Activated T-helper 9 cell treated with anti-CD3 and anti-CD28 coated beads, Interleukin-2, amount 50 U/mL, for 16 hours (primary cell): ENCODE measurements around the gene MUSTN1.

Experiments
- DNase-seq: peaks from one replicate; pipeline ENCODE4 v3.0.0-alpha.2; 2020; ENCODE audit warnings: low read depth

The MUSTN1 gene

DNA sequence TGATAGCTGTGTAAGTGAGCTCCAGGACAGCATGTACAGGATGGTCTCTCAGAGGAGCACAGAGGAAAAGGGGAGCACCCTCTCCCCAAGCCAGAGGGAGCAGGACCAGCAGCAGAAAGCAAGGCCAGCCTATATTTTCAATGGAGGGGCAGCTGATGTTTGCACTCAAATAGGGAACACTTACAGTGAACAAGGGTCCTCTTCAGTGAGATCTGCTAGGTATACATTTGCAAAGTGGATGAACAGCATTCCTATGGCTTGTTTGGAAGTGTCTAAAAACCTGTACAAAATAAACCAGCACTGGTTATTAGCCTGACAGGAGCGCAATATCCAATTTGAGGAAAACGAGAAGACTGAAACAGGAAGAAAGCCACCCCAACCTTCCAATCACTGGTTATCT, 17.6 kb upstream of the MUSTN1 start:
- DNase-seq, result no peak

DNA sequence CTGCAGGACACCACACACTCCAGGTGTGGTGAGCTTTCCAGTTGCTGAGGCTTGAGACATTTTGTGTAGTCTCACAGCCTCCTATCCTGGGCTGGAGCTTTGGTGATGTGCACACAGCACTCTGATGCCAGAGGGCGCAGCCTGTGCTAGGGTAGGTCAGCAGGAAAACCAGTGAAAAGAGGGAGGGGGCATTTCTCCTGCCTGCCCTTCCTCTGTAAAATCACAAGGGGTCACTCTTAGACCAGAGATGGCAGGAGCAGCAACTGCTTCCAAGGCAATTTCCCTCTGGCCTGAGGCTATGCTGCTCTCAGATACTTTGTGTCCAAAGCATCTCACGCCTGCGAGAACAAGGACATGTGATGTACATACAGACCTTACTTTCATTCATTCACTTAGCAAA, 16.5 kb upstream of the MUSTN1 start:
- no peak for DNase-seq

DNA sequence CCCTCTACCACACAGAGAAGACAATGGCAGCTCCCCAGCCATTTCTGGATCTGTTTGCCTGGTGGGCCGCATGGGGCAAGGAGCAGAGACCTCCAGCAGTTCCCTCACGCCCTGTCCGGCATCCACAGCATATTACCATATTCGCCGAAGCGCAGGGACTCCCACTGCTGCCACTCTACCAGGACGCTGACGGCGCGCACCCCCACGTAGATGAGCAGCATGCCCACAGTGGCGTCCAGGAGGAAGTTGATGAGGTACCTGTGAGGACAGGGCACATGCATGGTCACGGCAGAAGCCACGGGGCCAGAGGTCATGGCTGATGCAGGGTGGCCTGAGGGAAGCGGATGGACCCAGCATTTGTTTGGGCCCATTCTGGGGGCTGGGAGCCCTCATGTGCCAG, 14.8 kb upstream of the MUSTN1 start:
- DNase-seq, result no peak

DNA sequence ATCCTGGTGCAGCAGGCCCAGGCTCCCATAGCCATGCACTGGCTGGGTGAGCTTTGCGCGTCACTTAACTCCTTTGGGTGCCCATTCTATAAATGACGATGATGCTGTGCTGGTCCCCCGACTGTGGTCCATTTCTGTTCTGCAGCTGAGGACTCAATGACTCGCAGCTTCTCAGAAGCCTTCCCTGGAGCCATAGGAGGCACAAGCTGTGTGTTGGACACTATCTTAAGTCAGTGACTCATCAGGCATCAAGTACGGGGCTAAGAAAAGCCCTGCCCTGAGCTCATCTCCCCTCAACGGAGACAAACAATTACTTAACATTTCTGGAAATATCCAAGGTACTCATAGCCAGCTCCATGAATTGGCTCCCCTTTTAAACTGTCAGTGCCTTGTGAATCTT, 13.8 kb upstream of the MUSTN1 start:
- no peak for DNase-seq

DNA sequence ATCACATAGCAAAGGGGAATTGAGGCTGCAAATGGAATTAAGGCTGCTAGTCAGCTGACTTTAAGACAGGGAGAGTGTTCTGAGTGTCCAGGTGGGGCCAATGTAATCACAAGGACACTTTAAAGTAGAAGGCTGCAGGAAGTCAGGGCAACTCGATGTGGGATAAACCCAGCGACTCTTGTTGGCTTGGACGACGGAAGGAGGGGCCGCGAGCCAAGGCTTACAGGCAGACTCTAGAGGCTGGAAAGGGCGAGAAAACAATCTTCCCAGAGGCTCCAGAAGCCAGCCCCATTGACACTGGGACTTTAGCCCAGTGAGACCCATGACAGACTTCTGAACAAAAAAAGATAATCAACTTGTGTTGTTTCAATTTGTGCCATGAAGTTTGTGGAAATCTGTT, 12.9 kb upstream of the MUSTN1 start:
- DNase-seq, result no peak

DNA sequence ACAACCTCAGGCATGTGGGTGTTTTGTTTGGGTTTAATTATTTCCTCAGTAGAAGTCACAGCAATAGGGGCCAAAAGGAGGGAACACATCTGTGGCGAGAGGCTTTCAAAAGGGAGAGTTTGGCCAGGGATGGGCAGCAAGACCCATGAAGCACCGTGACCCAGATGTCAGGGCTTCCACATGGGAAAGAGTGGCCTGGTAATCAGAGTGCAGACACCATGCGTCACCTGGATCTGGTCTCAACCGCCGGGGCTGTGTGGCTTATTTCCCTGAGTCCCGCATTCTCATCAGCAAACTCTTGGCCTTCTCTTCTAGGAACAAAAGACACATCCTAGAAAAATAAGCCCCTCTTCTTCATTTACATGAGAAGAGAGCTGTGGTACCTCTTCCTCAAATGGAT, 12.4 kb upstream of the MUSTN1 start:
- no peak for DNase-seq

DNA sequence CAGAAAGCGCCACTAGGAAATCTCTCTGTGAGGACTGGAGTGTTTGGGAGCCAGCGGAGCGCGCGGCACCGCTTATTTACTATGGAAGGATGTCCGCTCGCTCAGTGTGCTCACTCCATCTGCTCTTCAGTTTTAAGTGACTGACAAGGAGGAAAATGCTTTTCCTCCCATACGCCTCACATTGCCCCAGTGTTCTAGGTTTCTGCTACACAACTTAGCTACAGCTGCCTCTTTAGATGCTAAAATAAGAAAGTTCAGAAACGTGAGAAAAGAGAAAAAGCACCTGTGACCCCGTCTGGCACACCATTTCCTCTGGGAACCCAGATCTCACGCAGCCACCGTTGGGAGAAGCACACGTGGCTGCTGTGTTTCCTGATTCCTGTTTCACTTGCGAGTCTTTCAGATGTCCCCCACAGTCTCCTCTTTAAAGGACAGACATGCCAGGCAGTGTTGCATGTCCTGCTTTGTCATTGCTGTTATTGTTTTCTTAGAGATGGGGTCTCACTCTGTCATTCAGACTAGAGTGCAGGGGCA, 11.7 kb upstream of the MUSTN1 start:
- DNase-seq, result no peak

DNA sequence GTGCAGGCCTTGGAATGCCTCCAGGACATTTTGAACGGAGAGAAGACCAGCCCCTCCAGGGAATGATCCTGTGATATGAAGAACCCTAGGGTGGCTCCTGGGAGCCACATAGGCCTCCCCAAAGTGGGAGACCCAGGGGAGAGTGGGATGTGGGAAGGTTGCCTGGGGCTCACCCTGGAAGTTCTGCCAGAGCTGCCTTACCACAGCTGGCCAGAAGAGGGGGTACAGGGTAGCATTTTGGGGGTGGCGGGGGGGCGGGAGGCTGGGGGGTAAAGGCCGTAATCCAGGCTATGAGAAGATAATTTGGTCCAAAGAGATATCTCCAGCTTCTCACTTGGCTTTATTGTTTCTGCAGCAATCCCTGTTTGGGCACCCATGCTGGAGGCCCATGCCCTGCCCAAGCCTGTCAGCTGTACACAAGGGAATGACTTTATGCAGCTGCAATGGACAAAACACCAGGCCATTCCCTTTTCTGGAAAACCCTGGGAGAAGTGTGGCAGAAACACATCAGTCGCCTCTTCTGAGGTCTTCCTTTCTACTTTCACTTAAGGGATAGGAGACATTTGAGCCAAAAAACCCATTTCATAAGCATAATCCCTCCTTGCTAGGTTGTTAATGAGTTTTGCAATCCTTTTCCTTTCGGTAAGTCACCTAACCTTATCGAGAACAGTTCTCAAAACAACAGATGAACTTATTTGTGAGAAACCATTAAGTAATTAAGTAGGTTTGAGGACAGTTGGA, 11.0 kb upstream of the MUSTN1 start:
- DNase-seq, result no peak

DNA sequence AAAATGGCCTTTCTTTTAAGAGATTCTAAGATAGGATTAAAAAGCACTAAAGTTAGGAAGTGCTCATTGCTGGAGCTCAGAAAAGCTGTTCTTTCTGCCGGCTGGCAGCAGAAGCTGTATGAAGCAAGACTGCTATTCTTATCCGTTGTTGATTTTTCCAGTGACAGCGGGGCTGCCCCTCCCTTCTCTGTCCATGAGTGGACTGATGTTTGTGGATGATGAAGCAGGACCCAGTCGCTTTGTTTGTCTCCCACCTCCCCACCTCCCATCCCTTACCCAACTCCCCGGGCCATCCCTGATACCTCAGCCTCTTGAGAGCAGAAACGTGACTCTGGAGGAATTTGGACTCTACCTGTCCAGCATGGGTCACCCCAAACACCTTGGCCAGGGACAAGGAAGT, 10.3 kb upstream of the MUSTN1 start:
- DNase-seq, result no peak

DNA sequence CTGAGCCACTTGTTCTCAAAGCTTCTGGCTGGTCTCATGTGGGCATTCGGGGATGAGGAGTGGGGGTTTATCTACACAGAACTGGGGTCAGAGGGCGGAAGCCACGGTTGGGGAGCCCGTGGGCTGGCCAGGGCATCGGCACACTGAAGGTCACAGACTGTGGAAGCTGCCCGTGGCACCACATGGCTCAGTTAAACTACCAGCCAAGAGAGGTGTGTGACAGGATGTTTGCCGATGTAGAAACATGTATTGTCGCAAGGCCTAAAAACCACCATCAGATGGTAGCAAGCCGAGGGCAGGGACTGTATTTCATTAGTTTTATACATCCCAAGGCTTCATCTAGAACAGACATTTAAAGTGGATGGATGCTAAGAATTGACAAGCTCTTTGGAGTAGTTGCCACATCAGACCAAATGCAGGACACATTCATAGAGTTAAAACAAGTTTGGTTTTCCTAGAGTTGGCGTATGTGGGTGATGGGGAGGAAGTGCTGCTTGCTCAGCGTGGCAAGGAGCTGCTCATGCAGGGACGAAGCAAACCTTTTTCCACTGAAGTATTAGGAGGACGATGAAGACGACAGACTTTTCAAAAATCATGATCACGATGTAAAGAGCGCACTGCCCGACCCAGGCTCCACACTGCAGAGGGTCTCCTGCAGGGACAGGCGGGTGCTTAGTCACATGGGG, 9.6 kb upstream of the MUSTN1 start:
- DNase-seq, result no peak

DNA sequence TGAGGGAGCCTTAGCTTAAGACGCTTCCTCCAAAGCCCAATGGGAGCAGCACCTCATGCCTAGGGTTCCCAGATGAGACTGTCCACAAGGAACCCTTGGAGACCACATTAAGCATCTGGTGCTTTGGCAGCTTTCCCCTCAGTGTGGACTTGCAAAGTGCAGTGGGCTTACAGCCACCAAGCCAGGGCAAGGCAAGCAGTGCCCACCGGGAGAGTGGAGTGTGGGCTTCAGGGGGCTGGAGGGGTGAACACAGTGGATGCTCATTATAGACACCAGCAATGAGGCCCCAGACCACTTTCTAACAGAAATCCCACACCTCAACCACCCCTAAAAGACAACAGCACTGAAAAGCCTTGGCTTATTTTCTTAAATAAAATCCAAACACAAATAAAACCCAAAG, 9.1 kb upstream of the MUSTN1 start:
- no peak for DNase-seq

DNA sequence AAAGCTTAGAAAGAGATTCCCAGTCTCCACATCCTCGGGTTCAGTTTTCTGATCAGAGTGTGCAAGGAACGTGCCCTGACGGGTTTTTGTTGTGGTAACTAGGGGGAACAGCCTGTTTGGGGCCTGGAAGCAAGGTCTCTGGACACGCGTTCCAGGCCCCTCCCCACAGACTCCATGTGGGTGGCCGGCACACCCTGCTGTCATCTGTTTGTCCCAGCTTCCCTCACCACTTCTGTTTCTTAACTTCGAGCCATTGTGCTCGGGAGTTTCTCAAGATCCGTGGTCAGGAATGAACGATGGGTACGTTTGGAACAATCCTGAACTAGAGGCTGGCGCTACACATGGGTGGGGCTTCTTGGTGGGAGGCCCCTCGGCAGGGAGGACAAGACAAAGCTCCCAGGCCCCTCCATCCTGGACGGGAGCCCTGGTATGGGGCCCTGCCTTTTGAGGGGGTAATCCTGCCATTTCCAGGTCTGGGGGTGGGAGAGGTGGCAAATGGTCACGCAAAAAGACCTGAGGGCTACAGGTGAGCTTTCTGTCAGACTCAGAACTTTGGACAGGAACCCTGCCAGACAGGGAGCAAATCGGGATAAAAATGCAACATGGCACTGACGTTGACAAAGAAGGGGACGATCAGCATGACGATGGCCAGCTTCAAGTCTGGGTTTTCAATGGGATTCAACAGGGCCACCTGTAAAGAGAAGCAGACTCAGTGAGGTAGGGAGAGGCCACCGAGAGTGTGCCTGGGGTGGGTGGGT, 8.5 kb upstream of the MUSTN1 start:
- no peak for DNase-seq

DNA sequence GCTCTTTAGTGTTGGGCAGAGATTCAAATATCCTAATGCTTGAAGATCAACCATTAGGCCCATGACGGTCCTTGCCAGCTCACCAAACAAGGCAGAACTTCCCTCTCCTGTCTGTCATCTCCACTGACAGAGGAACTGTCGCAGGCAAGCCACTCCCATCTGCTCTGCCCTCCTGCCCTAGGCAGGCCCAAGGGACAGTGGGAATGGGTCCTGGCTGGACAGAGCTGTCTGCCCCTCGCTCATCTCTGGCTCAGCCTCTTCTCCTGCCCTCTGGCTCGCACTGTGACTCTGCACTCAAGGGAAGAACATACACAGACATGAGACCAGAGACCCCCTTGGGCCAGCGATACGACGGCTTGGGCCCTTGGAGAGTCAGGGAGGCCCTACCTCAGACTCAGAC, 7.6 kb upstream of the MUSTN1 start:
- no peak for DNase-seq

DNA sequence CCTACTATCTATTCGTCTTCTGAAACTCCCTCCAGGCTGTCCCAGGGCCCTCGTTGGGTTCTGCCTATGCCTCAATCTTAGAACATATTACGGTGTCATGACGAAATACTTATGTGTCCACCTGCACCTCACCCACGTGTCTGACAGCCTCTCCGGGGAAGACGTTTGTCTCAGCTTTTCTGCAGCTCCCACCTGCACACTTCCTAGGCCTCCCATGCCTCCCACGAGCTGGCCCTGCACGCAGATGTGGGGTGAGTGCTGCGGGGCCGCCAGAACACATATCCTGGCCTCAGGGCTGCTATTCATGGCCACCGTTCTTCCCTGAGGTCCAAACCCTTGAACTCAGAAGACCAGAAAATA, 7.1 kb upstream of the MUSTN1 start:
- DNase-seq, result no peak

DNA sequence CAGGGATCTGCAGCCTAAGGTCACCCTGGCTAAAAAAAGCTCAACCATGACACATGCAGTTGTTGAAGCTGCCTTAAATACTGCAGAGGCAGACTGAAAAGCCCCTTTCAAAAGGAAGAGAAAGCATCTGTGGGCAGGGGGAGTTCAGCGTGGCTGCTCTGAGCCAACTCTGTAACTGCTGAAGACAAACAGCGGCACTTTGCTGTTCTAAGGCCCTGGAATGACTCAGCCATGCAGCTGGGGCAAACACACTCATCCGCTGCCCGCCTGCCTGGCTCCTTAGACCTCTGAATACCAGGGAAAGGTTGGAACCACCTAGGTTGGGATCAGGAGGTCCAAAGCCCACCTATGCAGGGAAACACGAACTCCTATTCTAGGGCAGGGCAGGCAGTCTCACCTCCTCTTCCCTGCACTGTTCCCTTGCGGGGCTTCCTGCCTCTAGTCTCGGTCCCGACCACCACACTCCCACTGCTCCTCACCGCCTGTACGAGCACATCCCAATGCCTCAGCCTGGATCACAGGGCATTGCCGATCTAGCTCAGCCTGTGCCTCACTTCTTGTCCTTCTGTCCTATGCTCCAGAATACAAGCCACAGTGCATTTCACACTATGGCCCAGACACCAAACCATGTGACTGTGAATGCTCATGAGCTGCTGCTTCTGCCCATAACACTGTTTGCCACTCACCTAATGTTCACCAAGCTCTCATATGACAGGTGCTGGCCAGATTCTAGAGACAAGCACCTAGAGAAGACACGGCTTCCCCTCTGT, 6.6 kb upstream of the MUSTN1 start:
- DNase-seq, result no peak

DNA sequence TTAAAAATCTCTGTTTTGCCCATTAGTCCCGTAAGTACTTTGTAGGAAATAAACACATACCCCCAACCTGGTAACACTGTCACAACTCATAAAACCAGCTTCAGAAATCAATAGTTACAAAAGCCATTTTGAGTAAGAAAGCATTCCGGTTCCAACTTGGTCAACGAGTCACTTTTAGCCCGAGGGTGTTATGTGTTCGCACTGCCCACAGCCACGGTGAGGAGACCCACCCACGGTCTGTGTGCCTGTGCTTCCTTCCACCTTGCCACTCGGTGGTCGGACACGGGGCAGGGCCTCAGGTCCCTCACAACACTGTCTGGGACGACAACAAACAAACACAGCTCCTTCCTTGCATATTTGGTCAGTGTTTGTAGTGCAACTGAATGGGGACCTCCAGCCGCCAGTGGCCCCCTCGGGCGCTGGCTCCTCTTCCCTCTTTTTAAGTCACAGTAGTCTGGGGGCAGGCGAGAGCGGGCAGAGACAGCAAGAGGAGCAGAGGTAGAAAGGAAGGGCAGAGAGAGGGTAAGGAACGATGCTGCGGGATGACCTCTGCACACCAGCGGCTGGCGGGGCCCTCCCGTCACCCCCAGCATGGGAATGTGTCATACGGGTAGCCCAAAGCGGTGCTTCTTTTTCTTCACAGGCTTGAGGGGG, 5.2 kb upstream of the MUSTN1 start:
- DNase-seq, result no peak

DNA sequence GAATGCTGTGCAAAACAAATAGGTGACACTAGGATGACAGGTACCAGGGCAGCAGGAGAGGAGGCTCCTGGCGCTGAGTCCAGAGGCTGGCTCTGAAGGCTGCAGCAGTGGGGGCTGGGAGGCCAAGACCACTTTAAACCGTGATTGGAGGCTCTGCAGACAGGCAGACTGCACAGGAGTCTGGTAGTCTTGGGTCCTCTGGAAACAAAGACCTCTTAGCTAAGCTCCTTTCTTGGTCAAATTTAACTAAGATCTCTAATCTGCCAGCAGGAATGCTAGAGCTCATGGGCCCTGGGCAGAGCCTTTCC, 4.4 kb upstream of the MUSTN1 start:
- DNase-seq, result no peak

DNA sequence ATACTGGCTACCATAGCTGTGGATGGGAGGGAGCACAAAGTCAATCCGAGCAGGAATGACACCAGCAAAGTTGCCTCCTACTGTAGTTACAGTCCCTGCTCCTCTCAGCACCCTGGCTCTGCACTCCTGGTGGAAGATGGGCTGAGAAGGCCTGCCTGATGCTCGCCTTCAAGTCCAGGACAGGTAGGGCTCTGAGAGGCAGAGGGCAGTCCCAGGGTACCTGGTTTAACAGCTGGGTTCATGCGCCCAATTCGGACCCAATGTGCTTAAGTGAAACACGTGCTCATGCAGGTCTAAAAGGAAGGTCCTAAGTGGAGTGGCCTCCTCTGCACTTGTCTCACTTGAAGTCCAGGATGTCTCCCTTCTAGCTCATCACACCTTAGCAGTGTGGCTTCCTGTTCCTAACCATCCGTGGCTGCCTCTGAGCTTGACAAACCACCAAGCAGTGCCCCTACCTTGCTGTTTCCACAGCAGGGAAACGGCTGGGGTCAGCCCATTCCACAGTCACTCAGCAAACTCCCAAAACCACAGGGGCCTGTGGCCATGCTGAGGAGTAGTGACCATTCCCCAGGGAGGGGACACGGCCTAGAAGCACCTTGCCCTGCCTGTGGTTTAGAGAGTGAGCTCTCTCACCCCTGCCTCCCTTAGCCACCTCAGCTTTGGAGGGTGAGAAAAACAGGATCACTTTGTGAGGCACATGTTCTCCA, 3.9 kb upstream of the MUSTN1 start:
- DNase-seq, result no peak

DNA sequence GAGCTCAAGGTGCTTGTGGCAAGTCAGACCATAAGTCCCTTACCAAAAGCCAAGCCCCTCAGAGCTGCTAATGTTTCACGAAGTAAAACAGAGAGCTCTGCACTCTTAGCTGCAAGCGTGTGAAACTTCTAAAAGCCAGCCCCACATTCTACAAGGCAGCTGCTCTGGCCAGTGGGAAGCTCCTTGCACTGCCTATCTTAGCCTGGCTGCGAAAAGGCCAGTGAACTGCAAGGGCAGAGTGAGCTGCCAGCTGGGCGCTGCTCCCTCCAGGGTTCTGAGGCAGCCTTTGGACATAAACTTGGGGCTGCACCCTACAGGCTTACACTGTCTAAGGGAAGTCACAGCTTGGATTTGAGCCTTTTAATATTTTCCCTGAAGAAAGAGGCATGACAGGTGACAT, 2.2 kb upstream of the MUSTN1 start:
- no peak for DNase-seq

DNA sequence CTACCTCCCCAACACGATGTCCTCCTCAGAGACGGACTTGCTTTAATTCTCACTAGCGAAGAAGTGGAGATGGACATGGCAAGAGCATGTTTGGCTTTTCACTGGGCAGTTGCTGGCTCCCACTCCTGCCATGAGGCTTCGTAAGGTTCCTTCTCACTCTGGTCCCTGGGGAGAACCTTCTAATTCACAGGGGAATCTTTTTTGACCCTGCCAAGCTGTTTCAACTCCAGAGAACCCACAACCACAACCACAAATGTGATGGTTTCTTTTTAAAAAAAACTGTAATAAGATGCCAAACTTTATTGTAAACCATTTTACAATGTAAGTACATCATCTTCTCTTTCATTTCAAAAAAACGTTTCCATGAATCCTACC, 1.6 kb upstream of the MUSTN1 start:
- no peak for DNase-seq

DNA sequence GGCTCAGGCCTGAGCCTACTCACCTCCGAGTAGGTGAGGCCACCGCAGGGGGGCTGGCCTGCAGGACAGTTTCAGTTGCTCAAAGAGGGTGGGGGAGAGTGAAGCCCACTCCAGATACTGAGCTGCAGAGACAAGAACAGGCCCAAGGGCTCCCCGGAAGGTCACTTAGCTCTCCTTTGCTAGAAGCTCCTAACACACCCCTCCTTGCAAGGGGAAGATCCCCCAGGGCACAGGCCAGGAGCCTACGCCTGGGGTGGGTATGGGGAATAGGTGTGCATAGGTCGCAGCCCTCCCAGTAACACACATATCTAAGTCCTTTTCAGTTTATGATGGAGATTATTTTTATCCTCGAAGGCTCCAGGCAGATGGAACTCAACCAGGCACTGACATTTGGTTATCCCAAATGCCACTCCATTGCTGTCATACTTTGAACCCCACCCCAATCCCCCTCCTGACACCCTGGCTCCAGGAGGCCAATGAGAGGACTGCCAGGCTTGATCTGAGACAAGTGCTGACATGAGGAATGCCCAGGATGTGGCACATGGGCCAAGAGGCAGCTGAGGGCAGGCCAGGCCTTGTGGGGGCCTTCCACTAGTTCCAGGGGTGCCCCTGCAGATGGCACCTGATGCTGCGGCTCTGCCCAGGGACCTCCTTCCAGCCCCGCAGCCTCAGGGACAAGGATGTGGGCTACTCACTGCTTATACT, 1.1 kb upstream of the MUSTN1 start:
- no peak for DNase-seq
